NCI-H446 (cell line): ENCODE results near the gene FAM227A.
"Not testable (repeated sequence)": the region's sequence is repeated elsewhere in the genome, so short reads cannot be mapped to it uniquely, and the experiment has no call there.

Source experiments
- DNase-seq, 2 experiments: peaks; one replicate each; lab custom pipeline; 2025; lab: John Stamatoyannopoulos, UW

FAM227A gene

DNA sequence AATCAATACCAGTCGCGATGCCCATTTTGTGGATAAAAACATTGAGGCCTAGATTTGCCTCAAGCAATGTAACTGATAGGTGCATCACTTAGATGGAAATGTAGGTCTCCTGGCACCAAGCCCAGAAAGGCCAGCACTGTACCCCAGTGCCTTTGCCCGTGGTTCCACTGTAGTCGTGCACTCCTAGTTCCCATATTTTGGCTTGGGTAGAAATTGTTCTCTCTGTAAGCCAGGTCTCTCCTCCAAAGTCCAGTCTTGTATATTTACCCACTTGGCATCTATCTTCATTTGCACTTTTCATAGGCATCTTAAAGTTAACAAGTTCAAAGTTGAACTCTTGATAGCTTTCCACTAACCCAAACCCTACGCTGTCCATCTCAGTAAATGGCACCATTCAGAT is 44.6 kb downstream of the FAM227A start:
- no peak for DNase-seq

DNA sequence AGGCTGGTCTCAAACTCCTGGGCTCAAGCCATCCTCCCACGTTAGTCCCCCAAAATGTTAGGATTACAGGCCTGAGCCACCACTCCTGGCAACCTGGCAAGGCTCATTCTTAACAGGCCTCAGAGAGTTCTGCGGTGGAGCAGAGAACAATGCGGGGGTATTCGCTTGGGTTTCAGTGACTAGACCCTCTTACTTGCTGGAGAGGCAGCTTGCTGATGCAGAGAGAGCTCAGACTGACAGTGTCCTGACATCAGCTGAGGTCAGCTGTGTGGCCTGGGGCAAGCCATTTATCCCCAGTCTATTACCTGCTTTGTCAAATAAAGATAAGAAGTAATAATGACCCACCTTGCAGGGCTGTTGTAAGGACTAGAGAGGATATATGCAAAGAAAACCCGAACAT is 46.0 kb downstream of the FAM227A start:
- no peak for DNase-seq

DNA sequence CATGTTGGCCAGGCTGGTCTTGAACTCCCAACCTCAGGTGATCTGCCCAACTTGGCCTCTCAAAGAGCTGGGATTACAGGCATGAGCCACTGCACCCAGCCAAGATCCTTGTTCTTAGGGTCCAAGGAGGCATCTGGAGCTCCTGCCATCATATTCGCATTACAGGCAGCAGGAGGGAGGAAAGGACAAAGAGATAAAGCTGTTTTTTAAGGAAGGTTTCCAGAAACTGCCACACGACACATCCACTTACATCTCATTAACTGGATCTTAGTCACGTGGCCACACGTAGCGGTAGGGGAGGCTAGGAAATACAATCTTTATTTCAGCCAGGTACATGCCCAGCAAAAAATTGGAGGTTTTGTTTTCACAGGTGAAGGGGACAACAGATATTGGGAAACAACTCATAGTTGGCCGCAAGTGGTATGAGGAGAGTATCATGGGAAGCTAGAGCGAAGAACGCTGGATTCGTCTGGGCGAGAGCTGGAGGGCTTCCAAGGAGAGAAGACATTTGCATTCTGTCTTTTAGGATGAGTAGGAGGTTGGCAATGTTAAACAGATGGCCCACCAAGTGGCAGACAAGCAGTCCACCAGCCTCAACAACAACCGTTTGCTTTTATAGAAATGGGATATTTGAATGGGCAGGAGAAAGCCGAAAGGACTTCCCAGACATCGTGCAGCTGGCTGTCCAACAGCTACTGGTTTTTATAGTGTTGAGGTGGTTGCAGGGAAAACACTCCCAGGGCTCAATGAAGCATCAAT is 47.0 kb downstream of the FAM227A start:
- DNase-seq, result peak; percentile 62 to 87

DNA sequence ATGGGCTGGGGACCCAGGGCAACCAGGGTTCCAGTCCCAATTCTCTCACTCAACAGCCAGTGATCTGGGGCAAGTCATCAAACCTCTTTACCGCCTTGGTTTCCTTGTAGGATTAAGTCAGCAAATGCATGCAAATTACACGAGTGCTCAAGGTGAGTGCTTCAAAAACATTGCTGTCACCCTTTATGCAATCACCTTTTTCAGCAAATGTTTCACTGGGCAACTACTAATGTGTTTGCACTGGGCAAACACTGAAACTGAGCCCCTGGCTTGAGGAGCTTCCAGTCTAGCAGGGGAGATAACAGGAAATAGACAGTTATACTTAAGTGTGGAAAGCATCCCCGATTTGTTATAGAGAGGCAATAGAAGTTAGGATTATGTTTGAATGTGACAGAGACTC is 48.5 kb downstream of the FAM227A start:
- no peak for DNase-seq

DNA sequence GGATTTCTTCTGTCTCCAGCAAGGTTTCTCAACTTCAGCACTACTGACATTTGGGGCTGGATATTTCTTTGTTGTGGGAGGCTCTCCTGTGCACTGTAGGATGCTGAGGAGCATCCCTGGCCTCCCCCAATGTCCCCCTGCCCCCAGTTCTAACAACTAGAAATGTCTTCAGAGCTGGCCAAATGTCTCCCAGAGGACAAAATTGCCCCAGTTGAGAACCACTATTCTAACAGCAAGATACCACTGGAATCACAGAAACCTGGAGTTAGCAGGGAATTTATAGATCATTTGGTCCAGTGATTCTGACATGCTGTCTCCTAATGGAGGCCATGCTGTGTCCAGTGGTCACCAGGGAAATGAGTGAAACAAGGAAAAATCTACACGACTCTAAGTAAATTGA is 54.0 kb downstream of the FAM227A start:
- DNase-seq, result no peak

DNA sequence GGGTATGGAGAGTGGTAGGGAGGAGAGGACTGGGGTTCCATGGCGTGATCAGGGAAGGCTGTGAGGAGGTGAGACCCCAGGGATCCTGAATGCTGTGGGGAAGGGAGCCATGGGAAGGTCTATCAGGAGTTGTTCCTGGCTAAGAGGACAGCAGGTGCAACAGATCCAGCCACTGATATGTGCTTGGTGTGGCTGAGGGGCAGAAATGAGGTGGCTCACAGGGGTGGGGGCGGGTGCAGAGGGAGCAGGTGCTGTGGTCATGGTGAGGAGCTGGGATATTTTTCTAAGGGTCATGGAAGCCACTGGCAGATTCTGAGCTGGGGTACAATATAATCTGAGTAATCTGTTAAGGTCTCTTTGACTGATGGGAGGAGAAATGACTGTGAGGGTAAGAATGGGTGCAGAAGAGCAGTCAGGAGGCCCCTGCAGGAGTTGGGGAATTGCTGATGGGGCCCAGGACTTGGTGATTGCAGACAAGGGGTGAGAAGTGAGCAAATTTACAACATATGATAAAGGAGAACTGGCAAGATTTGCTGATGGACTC is 54.9 kb downstream of the FAM227A start:
- DNase-seq, result no peak

DNA sequence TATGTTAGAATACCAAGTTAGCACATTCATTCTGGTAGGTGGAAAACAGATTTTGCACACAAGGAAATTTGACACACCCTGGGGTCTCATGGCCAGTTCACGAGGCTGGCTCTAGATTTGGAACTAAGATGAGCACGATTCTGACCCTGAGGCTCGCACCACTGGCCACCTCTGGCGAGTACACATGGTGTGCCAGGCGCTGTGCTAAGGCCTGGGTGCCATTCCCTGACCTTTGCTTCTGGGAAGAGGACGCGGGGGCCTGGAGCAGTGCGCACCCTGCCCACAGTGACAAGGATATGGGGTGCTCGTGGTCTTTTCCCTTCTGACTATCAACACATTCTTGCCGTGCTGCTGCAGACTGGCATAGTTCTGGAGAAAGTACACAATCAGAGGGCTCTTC is 56.7 kb downstream of the FAM227A start:
- DNase-seq, result no peak

DNA sequence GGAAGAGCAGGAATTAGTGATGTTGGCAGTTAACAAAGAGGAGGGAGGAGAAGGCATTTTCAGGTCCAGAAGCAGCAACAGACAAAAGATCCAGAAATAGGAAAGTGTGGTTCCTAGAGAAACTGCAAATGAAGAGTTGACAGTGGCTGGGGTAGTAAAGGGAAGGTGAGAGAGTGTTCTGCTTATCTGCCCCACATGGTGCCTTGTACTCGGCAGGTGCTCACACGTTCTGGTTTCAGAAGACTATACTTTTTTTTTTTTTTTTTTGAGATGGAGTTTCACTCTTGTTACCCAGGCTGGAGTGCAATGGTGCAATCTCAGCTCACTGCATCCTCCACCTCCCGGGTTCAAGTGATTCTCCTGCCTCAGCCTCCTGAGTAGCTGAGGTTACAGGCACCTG is 73.3 kb downstream of the FAM227A start:
- not testable (repeated sequence) for DNase-seq

DNA sequence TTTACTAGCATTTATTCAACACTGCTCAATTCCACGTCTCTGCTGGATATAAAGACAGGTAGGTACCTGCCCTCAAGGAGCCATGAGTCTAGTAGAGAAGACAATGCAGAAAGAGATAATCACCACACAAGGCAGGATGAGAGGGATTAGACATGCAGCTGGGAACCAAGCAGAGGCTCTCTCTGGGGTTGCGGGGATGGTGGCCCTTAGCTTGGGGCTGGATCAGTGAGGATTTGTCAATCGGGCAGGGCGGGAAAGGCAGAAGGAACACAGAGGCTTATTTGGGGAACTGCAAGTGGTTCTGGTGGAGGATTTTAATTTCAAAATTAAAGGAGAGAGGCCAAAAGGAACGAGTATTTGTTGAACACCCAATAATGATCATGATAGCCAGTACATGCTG is 77.7 kb downstream of the FAM227A start:
- DNase-seq, result no peak

DNA sequence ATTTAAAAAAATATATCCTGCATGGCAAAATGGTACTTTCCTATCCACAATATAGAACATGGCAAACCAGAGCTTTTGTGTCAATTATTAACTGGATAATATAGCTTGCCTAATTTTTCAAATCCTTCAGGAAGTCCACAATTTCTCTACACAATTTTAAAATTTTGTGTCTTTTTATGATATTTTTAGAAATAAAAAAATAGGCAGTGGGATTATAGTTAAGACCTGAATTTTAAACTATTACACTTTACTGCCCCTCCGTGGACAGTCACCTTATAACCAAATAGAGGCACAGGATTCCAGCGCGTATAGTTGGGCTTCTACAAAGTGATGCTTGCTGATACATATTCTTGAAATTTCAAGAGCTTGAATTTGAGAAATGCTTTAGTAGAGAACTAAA is 84.1 kb downstream of the FAM227A start:
- DNase-seq, result peak; percentile 2 to 42

DNA sequence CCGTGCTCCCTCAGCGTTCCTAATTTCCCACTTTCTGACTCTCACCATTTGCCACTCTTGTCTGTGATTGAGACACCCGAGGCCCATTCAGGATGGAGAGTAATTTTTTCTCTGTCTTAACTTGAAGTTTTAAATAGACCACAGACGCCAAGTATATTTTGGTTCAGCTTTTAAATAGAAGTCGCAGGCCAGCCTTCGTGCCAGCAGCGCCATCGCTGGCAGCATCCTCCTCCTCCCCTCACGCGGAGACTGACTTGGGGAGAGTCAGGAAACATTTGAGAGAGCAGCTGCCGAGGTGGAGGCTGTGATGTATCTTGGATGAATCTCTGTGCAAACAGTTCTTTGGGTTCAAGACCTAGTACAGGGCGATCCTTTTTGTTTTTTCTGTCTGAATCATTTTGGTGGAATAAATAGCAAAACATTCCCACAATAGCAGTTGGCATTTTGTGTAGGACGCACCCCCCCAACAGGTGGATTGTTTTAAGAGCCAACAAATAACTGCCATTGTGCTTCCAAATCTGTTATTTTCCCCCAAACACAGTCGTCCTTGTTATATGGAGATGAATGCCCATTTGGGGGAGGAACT is 85.3 kb downstream of the FAM227A start:
- peak; percentile 32 to 39 for DNase-seq

DNA sequence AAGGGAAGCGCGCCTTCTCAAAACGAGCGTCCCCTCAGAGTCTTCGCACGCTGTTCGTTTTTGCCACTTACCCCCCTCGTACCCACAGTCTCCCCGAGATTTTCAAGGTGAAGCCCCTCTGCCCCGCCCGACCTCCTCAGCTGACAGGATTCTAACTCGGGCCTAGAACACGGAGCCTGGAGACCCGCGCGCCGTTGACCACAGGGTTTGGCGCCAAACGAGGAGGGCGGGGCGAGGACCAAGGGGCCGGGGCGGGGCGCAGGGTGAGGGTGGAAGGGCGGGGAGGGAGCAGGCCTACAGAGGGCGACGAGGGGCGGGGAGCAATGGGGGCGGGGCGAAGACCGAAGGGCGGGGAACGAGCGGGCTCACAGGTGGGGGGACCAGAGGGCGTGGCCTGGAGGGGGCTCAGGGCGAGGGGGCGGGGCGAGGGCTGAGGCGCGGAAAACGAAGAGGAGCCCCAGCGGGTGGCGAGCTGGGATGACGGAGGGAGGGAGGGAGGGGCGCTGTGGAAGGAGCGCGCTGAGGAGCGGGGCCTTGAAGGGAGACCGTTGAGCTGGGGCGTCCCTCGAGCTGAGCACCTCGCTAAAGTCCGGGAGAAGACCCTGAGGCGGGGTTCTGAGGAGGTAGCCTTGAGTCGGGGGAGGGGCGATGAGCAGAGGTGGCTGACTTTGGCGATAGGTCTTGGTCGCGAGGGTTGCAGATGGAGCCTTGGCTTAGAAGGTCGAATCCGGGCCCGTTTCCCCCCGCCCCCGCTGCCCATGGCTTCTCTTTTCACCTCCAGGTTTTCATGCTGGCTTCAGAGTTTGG is 86.0 kb downstream of the FAM227A start, which contains the start of gene DMC1:
Gene DMC1 (minus strand): TSS at position 212 of the 807 bp plus-strand sequence. CDS start 1,927 bp downstream, outside the sequence.
- peak in 1 of 2 experiments; percentile 40 for DNase-seq

DNA sequence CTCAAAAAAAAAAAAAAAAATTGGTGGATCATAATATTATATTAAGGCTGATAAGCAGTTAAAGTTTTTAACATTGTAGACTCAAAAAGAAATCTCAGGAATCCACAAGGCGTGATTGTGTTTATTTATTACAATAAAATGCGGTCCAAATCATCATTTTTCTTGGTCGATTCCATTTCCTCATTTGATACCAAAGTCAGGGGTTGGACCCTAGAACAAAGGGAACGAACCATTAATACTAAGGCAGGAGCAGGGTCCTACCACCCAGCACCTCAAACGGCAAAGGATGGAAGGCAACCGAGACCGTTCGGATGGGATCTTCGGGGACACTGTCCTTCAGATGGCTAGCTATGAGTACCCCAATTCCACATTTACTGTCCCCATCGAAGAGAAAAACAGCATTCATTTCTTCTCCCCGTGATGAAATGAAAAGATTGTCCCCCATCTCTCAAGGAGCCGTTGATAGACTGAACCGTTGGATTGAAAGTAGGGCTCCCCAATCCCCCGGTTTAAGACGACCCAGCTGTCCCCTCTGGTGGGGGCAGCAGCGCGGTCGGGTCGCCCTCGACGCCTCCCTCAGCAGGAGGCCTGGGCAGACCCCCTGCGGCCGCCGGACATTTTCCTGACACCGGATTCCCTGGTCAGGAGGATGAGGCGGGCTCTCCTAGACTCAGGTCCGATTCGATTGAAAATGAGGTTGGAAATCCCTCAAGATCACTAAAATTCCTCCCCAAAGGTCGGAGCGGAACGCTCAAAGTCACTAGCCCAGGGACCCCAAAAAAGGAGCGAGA is 86.8 kb downstream of the FAM227A start:
- DNase-seq, result no peak

DNA sequence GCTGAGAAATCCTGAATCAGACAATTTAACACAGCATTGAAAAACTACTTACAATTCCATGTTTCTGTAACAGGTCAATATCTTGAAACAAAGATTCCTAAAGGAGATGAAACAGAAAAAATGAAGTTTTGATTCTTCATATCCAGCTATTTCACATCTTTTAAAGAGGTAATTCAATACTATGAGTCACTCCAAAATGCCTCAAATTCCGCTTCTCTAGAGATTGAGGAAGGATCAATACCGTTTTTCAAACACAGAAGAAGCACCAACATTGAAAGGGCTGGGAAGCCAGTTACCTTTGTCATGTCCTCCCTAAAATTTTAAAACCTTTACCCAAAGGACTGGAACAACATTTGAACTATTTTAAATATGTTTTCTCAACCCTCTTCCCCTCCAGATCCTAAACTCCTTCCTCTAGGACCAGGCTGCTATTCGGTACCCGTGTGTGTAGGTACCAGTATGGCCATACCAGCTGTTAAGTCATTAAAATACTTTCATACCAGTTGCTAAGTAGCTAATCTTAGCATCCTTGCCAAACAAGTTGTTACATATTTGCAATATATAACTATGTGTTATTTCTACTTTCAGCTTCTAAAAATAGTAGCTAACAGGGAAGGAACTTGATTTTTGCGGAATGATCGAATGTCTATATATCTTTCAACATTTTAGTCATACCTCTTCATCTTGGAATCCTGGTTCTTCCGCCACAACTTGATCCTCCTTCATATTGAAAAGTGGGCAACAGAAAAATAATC is 88.5 kb downstream of the FAM227A start:
- DNase-seq, result no peak

DNA sequence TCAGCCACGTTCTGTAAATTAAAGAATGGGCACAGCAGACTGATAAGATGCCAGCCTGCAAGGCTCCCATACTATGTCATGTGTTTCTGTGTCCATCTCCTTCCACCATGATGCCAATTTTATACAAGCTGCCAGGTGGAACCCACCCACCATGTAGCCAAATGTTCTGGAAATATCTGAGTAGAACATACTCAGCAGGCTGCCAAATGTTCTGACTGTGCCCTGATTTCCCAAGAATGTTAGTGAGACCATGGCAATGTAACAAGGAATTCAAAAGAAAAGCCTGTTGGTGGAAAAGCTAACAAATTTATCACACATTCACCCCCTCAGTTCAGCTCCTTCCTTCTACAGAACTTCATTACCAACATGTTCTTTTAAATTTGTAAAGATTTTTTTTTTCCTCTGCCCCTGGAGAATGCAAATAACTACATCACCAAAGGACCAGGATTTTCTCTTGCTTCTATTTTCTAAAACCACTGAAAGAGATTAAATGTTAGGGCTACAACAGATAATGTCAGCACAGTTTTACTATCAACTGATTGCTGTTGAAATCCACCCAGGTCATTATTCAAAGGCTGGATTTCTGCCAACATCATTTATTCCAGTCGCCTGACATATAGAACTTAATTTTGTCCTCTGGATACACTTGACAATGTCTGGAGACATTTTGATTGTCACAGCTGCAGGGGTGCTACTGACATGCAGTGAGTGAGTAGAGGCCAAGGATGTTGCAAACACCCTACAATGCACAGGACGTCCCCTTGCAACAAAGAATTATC is 89.3 kb downstream of the FAM227A start:
- peak in 1 of 2 experiments; percentile 1 for DNase-seq

DNA sequence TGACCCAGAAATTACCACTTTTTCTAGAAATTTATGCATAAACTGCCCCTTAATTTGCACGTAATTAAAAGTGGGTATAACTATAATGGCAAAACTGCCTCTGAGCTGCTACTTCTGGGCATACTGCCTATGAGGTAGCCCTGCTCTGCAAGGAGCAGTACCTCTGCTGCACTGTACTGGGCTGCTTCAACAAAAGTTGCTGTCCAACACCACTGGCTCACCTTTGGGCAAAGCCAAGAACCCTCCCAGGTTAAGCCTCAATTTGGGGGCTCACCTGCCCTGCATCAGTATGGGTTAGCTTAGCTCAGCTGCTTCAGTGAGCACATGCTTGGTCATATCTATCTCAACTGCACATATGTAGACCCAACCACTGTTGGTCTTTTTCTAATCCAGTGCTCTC is 90.8 kb downstream of the FAM227A start:
- no peak for DNase-seq

DNA sequence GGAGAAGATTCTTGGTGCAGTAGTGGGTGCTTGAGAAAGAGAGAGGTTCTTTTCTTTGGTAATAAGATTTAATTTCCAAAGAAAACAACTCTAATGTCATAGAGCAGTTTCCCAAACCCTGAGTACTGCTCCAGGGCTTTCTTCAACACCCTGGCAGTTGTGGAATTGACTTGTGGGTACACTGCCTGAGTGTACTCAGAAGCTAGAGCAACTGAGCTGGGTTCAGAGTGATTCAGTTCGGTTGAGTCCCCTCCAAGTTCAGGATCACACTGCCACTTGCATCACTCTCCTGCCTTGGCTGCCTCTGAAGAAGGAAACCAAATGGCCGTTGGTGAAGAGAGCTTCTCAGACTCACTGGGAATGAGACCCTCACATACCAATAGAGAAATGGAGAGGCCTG is 91.5 kb downstream of the FAM227A start:
- DNase-seq, result no peak

DNA sequence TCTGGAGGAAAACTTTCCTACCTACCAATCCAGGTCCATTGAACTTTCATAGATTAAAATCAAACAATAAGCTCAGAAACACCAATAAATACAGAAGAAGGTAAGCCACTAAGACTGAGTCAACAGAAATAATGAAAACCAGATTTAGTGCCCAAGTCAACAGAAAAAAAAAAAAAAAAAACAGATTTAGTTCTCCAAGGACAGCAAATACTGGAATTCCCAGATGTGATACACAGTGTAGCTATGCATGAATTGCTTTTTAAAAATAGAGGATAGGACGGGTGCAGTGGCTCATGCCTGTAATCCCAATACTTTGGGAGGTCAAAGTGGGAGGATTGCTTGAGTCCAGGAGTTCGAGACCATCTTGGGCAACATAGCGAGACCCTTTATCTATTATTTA is 101.9 kb downstream of the FAM227A start:
- DNase-seq, result no peak

DNA sequence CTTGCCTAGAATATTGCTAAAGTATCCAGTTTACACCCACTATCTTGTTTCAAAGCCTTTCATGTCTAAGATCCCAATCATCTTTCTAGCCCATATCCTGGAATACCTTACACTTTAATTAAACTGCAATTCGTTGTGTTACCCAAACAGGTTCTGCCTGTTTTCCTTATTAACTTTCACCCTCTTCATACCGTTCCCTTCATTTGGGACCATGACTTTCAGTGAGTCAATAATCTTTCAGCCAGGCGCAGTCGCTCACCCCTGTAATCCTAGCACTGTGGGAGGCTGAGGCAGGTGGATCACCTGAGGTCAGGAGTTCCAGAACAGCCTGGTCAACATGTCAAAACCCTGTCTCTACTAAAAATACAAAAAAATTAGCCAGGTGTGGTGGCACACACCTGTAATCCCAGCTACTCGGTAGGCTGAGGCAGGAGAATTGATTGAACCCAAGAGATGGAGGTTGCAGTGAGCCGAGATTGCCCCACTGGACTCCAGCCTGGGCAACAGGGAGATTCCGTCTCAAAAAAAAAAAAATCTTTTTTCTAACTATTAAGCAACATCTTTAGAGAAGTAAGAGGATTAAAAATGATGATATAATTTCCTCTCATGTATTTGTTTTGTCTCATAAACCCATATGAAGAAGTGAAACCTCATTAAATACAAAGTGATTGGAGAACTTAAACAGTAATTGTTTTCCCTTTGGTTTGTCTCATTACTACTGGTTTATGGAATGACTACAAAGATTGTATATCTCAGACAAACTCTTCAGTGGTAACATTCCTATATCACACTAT is 106.9 kb downstream of the FAM227A start:
- DNase-seq, result no peak
